ENCODE data around the gene MMP11. TPM values are rescaled to one million over a fixed set of nuclear protein-coding genes. Genes with fewer than 3 reads are reported as not detected.
"Not testable (repeated sequence)": the region's sequence is repeated elsewhere in the genome, so short reads cannot be mapped to it uniquely, and the experiment has no call there.

Gene MMP11
- total RNA-seq = under 1 TPM in 1 of 2 donors, not detected in 1; 0.50 TPM

- Mint-ChIP-seq H3K4me1 (ENCODE audit: low read depth in 2 of 2) (peaks cover 6 to 14% of the 10 kb centered on the region in 2 donors), H3K9me3 (no peaks in the 10 kb centered on the region), H3K27me3 (peaks cover 5 to 8% of the 10 kb centered on the region in 2 donors), H3K27ac (no peak within 1 kb of the TSS), H3K4me3 (peak within 1 kb of the TSS; percentile 60), H3K36me3 (no peaks in the 10 kb centered on the region)
- DNase-seq (ENCODE audit: low spot score) = peak; percentile 67
- ATAC-seq = peak; percentile 78 to 86
Observed at GRCh38 chr22:23772649-23773473, at the start of gene MMP11. Gene MMP11, plus strand, starts transcription at chr22:23772849. Its CDS starts 22 bp downstream, at chr22:23772871.

GRCh38 chr22:23728108-23728507 lies 44.5 kb upstream of the MMP11 start:
- not testable (repeated sequence) for ATAC-seq; H3K4me3 Mint-ChIP-seq; H3K27me3 Mint-ChIP-seq; H3K36me3 Mint-ChIP-seq; H3K4me1 Mint-ChIP-seq (ENCODE audit: low read depth in 2 of 2); H3K9me3 Mint-ChIP-seq; DNase-seq (ENCODE audit: low spot score); H3K27ac Mint-ChIP-seq

- DNase-seq (ENCODE audit: low spot score) (no peak), ATAC-seq (no peak)
- H3K27me3 Mint-ChIP-seq = no peaks in the 10 kb centered on the region
- H3K4me3 Mint-ChIP-seq = no peak overlapping the region
- H3K36me3 Mint-ChIP-seq = no peaks in the 10 kb centered on the region
- H3K9me3 Mint-ChIP-seq = no peaks in the 10 kb centered on the region
- H3K27ac Mint-ChIP-seq = no peak overlapping the region
- peaks cover 0 to 3% of the 10 kb centered on the region in 2 donors for H3K4me1 Mint-ChIP-seq (ENCODE audit: low read depth in 2 of 2)
Observed at GRCh38 chr22:23737696-23738095, 35.0 kb upstream of the MMP11 start.

- no peak overlapping the region for H3K4me3 Mint-ChIP-seq
- H3K9me3 Mint-ChIP-seq = no peaks in the 10 kb centered on the region
- ATAC-seq (peak in 1 of 2 donors; percentile 31), DNase-seq (ENCODE audit: low spot score) (no peak)
- peaks cover 0 to 7% of the 10 kb centered on the region in 2 donors for H3K4me1 Mint-ChIP-seq (ENCODE audit: low read depth in 2 of 2)
- H3K27me3 Mint-ChIP-seq = no peaks in the 10 kb centered on the region
- no peak overlapping the region for H3K27ac Mint-ChIP-seq
- H3K36me3 Mint-ChIP-seq = peaks cover 12% of the 10 kb centered on the region
Observed at GRCh38 chr22:23742505-23743264, 30.0 kb upstream of the MMP11 start.

GRCh38 chr22:23743303-23743705 lies 29.3 kb upstream of the MMP11 start:
- ATAC-seq (no peak), DNase-seq (ENCODE audit: low spot score) (no peak)
- Mint-ChIP-seq H3K4me3 (no peak overlapping the region), H3K4me1 (ENCODE audit: low read depth in 2 of 2) (peaks cover 0 to 7% of the 10 kb centered on the region in 2 donors), H3K9me3 (no peaks in the 10 kb centered on the region), H3K27ac (no peak overlapping the region), H3K36me3 (peaks cover 12% of the 10 kb centered on the region), H3K27me3 (no peaks in the 10 kb centered on the region)

GRCh38 chr22:23744001-23744400 lies 28.6 kb upstream of the MMP11 start:
- DNase-seq (ENCODE audit: low spot score) = no peak
- H3K4me3 Mint-ChIP-seq = no peak overlapping the region
- no peak for ATAC-seq
- no peaks in the 10 kb centered on the region for H3K9me3 Mint-ChIP-seq
- H3K36me3 Mint-ChIP-seq = peaks cover 12% of the 10 kb centered on the region
- H3K27me3 Mint-ChIP-seq = no peaks in the 10 kb centered on the region
- H3K4me1 Mint-ChIP-seq (ENCODE audit: low read depth in 2 of 2) = peaks cover 0 to 7% of the 10 kb centered on the region in 2 donors
- H3K27ac Mint-ChIP-seq = no peak overlapping the region

- Mint-ChIP-seq H3K4me3 (no peak overlapping the region), H3K36me3 (peaks cover 12% of the 10 kb centered on the region), H3K9me3 (no peaks in the 10 kb centered on the region), H3K27me3 (no peaks in the 10 kb centered on the region), H3K27ac (no peak overlapping the region), H3K4me1 (ENCODE audit: low read depth in 2 of 2) (peaks cover 0 to 7% of the 10 kb centered on the region in 2 donors)
- DNase-seq (ENCODE audit: low spot score) = no peak
- ATAC-seq = no peak
Observed at GRCh38 chr22:23744485-23744884, 28.2 kb upstream of the MMP11 start.

GRCh38 chr22:23745791-23746190 lies 26.9 kb upstream of the MMP11 start:
- H3K4me1 Mint-ChIP-seq (ENCODE audit: low read depth in 2 of 2) = peaks cover 12 to 18% of the 10 kb centered on the region in 2 donors
- H3K36me3 Mint-ChIP-seq = peaks cover 12% of the 10 kb centered on the region
- no peak for DNase-seq (ENCODE audit: low spot score)
- H3K27me3 Mint-ChIP-seq = no peaks in the 10 kb centered on the region
- no peak overlapping the region for H3K4me3 Mint-ChIP-seq
- no peak for ATAC-seq
- no peaks in the 10 kb centered on the region for H3K9me3 Mint-ChIP-seq
- H3K27ac Mint-ChIP-seq = peak overlapping the region in 1 of 2 donors; percentile 27

- H3K27me3 Mint-ChIP-seq = no peaks in the 10 kb centered on the region
- peak overlapping the region; percentile 87 for H3K4me3 Mint-ChIP-seq
- peaks cover 12 to 15% of the 10 kb centered on the region in 2 donors for H3K4me1 Mint-ChIP-seq (ENCODE audit: low read depth in 2 of 2)
- DNase-seq (ENCODE audit: low spot score) (no peak), ATAC-seq (no peak)
- H3K27ac Mint-ChIP-seq = peak overlapping the region; percentile 6 to 68
- H3K36me3 Mint-ChIP-seq = peaks cover 3% of the 10 kb centered on the region
- H3K9me3 Mint-ChIP-seq = no peaks in the 10 kb centered on the region
Observed at GRCh38 chr22:23749841-23750301, 22.8 kb upstream of the MMP11 start.

GRCh38 chr22:23750367-23750713 lies 22.3 kb upstream of the MMP11 start:
- ATAC-seq (no peak), DNase-seq (ENCODE audit: low spot score) (no peak)
- H3K27me3 Mint-ChIP-seq = no peaks in the 10 kb centered on the region
- H3K36me3 Mint-ChIP-seq = no peaks in the 10 kb centered on the region
- H3K4me1 Mint-ChIP-seq (ENCODE audit: low read depth in 2 of 2) = peaks cover 12% of the 10 kb centered on the region in 2 donors
- no peaks in the 10 kb centered on the region for H3K9me3 Mint-ChIP-seq
- peak overlapping the region; percentile 87 for H3K4me3 Mint-ChIP-seq
- H3K27ac Mint-ChIP-seq = peak overlapping the region; percentile 6 to 68

- H3K27ac Mint-ChIP-seq = peak within 1 kb of the TSS; percentile 68 to 72
- H3K4me1 Mint-ChIP-seq (ENCODE audit: low read depth in 2 of 2) = peaks cover 12% of the 10 kb centered on the region in 2 donors
- H3K36me3 Mint-ChIP-seq = no peaks in the 10 kb centered on the region
- peak within 1 kb of the TSS; percentile 87 for H3K4me3 Mint-ChIP-seq
- H3K27me3 Mint-ChIP-seq = no peaks in the 10 kb centered on the region
- ATAC-seq (peak; percentile 99), DNase-seq (ENCODE audit: low spot score) (peak; percentile 91)
- H3K9me3 Mint-ChIP-seq = no peaks in the 10 kb centered on the region
Observed at GRCh38 chr22:23750714-23751440, 21.8 kb upstream of the MMP11 start, which contains the start of gene ZNF70. Gene ZNF70, minus strand, starts transcription at chr22:23751112. Its CDS starts 5,972 bp downstream, at chr22:23745140.

- H3K36me3 Mint-ChIP-seq = no peaks in the 10 kb centered on the region
- H3K9me3 Mint-ChIP-seq = no peaks in the 10 kb centered on the region
- ATAC-seq = peak; percentile 11 to 41
- H3K27ac Mint-ChIP-seq = peak overlapping the region; percentile 68 to 72
- peaks cover 12% of the 10 kb centered on the region in 2 donors for H3K4me1 Mint-ChIP-seq (ENCODE audit: low read depth in 2 of 2)
- no peaks in the 10 kb centered on the region for H3K27me3 Mint-ChIP-seq
- no peak for DNase-seq (ENCODE audit: low spot score)
- H3K4me3 Mint-ChIP-seq = peak overlapping the region; percentile 87
Observed at GRCh38 chr22:23751441-23751996, 21.1 kb upstream of the MMP11 start.

- H3K27me3 Mint-ChIP-seq = no peaks in the 10 kb centered on the region
- peak overlapping the region; percentile 68 to 72 for H3K27ac Mint-ChIP-seq
- H3K9me3 Mint-ChIP-seq = no peaks in the 10 kb centered on the region
- DNase-seq (ENCODE audit: low spot score) (no peak), ATAC-seq (no peak)
- no peaks in the 10 kb centered on the region for H3K36me3 Mint-ChIP-seq
- peaks cover 12% of the 10 kb centered on the region in 2 donors for H3K4me1 Mint-ChIP-seq (ENCODE audit: low read depth in 2 of 2)
- H3K4me3 Mint-ChIP-seq = peak overlapping the region; percentile 87
Observed at GRCh38 chr22:23752090-23752691, 20.5 kb upstream of the MMP11 start.

Data from natural killer cell treated with Interleukin-12 subunit alpha and Interleukin-12 subunit beta and Interleukin-15 and Interleukin-18, amount 100 ng/mL, for 72 hours (primary cell).